Endothelial cell (in vitro differentiated cells): ENCODE measurements around the gene FANCL. TPM values are rescaled to one million over a fixed set of nuclear protein-coding genes. Genes with fewer than 3 reads are reported as not detected.
"Not testable (repeated sequence)": the region's sequence is repeated elsewhere in the genome, so short reads cannot be mapped to it uniquely, and the experiment has no call there.

Source experiments
- DNase-seq: peaks from one replicate; pipeline ENCODE4 v3.0.0; 2021; ENCODE audit warnings: low spot score
- H3K27ac Mint-ChIP-seq: one replicate; pipeline ENCODE4 v1.8.0; 2021; ENCODE audit warnings: mixed read lengths, inconsistent platforms; ENCODE audit not compliant: unreplicated experiment
- H3K27me3 Mint-ChIP-seq: one replicate; pipeline ENCODE4 v1.8.0; 2021; ENCODE audit warnings: mild to moderate bottlenecking, moderate library complexity, mixed read lengths, inconsistent platforms; ENCODE audit not compliant: unreplicated experiment
- H3K36me3 Mint-ChIP-seq: one replicate; pipeline ENCODE4 v1.8.0; 2021; ENCODE audit warnings: mild to moderate bottlenecking, low read depth, mixed read lengths, inconsistent platforms; ENCODE audit not compliant: unreplicated experiment
- H3K4me1 Mint-ChIP-seq: one replicate; pipeline ENCODE4 v1.8.0; 2021; ENCODE audit warnings: mild to moderate bottlenecking, mixed read lengths, inconsistent platforms; ENCODE audit not compliant: unreplicated experiment
- H3K4me3 Mint-ChIP-seq: one replicate; pipeline ENCODE4 v1.8.0; 2021; ENCODE audit warnings: mild to moderate bottlenecking, mixed read lengths, inconsistent platforms; ENCODE audit not compliant: unreplicated experiment
- H3K9me3 Mint-ChIP-seq: one replicate; pipeline ENCODE4 v1.8.0; 2021; ENCODE audit warnings: mixed read lengths, inconsistent platforms; ENCODE audit not compliant: unreplicated experiment
- total RNA-seq: library from RNA; stranded (reverse); fragmentation: NEBNext Ultra II Directional; extraction: Animal tissue kit (Norgen Biotek cat#: 25700); gene quantifications from one replicate; pipeline ENCODE4 v1.2.1, GENCODE V29; 2021; ENCODE audit not compliant: unreplicated experiment
- TF ChIP-seq, protein P1 (sequence below): fragments of 200-600 bp; sonication (generic); IDR thresholded peaks from one replicate; pipeline ENCODE4 v1.5.0; 2021; ENCODE audit warnings: antibody characterized with exemption; ENCODE audit not compliant: unreplicated experiment

Gene FANCL
- total RNA-seq, 1 donor from 2014 or later = 20.0 TPM

DNA sequence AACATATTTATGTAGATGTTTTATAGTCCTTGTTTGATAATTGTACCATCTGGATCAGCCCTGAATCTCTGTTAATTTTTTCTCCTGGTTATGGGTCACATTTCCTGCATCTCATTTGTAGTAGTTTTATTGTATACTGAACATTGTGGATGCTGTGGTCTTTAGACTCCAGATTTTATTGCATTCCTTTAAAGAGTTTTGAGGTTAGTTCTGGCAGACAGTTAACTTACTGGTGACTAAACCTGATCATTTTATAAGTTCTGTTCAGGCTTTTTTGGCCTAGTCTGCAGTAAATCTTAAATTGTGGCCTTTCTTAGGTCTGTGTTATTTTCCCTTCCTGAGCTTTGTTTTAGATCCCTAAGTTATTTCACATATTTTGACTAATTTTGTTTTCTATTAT is 84.3 kb downstream of the FANCL start:
- Mint-ChIP-seq H3K27ac (no peak overlapping the region), H3K4me3 (no peak overlapping the region), H3K36me3 (no peaks in the 10 kb centered on the region), H3K27me3 (no peaks in the 10 kb centered on the region), H3K4me1 (no peaks in the 10 kb centered on the region), H3K9me3 (no peaks in the 10 kb centered on the region)
- TF ChIP-seq, protein P1, sequence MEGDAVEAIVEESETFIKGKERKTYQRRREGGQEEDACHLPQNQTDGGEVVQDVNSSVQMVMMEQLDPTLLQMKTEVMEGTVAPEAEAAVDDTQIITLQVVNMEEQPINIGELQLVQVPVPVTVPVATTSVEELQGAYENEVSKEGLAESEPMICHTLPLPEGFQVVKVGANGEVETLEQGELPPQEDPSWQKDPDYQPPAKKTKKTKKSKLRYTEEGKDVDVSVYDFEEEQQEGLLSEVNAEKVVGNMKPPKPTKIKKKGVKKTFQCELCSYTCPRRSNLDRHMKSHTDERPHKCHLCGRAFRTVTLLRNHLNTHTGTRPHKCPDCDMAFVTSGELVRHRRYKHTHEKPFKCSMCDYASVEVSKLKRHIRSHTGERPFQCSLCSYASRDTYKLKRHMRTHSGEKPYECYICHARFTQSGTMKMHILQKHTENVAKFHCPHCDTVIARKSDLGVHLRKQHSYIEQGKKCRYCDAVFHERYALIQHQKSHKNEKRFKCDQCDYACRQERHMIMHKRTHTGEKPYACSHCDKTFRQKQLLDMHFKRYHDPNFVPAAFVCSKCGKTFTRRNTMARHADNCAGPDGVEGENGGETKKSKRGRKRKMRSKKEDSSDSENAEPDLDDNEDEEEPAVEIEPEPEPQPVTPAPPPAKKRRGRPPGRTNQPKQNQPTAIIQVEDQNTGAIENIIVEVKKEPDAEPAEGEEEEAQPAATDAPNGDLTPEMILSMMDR = no peak
- DNase-seq = no peak

DNA sequence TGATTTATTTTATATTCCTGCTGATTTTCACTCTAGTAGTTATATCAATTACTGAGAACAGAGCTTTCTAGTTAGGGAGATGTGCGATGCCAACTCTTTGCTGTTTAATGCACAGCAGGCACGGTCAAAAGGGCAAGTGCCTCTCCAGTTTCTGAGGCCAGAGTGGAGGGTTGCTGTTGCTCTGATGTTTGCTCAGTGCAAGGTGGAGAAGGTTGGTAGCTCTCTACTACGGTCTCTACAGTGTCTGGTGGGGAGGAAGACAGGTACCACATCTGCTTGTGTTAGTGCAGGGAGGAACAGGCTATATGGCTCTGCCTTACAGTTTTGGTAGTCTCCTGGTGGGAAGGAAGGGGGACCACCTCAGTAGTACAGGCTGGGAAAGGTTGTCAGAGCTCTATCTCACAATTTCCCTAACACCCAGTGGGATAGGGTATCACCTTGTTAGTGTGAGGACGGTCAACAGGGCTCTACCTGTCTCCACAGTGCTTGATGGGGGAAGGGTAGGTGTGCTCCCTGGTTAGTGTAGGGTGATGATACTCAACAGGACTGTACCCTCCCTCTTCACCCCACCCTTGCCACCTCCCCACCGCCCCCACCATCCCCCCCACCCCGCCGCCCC is 85.9 kb downstream of the FANCL start:
- H3K27ac Mint-ChIP-seq = no peak overlapping the region
- no peaks in the 10 kb centered on the region for H3K36me3 Mint-ChIP-seq
- H3K27me3 Mint-ChIP-seq = no peaks in the 10 kb centered on the region
- no peaks in the 10 kb centered on the region for H3K9me3 Mint-ChIP-seq
- no peak overlapping the region for H3K4me3 Mint-ChIP-seq
- H3K4me1 Mint-ChIP-seq = no peaks in the 10 kb centered on the region
- no peak for DNase-seq
- TF ChIP-seq, protein P1 = no peak

DNA sequence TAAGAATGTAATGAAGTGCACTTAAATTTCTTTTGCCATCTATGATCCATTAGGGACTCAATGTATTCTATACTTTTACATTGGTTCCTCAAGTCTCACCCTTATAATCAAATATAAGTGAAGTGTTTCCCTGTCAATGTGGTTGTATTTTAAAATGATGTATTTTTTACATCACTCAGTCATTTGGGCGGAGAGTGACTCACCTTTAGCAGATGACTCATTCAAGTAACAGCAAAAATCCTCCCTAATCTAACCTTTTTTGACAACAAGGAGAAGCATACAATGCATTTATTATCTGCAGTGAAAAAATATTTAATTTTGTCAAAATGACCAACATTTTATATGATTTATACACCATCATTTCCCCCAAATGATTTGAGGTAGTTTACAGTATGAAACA is 94.4 kb downstream of the FANCL start:
- no peak overlapping the region for H3K4me3 Mint-ChIP-seq
- DNase-seq = no peak
- H3K9me3 Mint-ChIP-seq = no peaks in the 10 kb centered on the region
- no peak overlapping the region for H3K27ac Mint-ChIP-seq
- no peaks in the 10 kb centered on the region for H3K36me3 Mint-ChIP-seq
- H3K4me1 Mint-ChIP-seq = no peaks in the 10 kb centered on the region
- TF ChIP-seq, protein P1 = no peak
- H3K27me3 Mint-ChIP-seq = peaks cover 2% of the 10 kb centered on the region

DNA sequence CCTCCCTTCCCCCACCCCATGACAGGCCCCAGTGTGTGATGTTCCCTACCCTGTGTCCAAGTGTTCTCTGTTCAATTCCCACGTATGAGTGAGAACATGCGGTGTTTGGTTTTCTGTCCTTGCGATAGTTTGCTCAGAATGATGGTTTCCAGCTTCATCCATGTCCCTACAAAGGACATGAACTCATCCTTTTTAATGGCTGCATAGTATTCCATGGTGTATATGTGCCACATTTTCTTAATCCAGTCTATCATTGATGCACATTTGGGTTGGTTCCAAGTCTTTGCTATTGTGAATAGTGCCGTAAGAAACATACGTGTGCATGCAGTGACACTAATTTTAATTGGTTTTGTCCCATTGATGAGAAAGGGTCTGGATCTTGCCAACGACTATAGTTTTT is 95.4 kb downstream of the FANCL start:
- not testable (repeated sequence) for H3K4me3 Mint-ChIP-seq, H3K36me3 Mint-ChIP-seq, H3K9me3 Mint-ChIP-seq, DNase-seq, H3K4me1 Mint-ChIP-seq, H3K27me3 Mint-ChIP-seq, H3K27ac Mint-ChIP-seq

DNA sequence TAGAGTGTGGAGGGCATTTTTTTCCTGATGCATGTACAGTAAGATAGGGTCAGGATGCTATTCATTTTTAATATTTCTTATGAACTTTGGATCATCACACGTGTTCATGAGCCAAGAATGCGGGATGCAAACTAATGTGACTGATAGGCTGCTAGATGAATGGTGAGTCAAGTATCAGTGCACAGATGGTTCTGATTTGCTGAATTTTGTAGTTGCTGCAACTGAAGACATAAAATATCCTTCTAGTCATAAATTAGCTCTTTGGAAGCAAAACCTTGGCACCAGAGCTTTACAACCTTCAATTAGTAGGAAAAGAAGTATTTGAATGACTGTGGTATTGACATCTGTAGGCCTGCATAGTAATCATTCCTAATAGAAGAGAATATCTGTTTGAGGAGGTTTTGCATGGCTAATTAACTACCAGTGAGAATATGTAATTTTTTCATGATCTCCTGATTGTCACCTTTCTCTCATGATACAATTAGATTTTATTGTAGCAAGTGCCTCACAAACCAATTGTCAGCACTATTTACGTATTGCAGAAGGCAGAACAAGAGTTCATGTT is 100.5 kb downstream of the FANCL start:
- Mint-ChIP-seq H3K27me3 (peaks cover 2% of the 10 kb centered on the region), H3K4me1 (peaks cover 5% of the 10 kb centered on the region), H3K9me3 (no peaks in the 10 kb centered on the region), H3K36me3 (no peaks in the 10 kb centered on the region), H3K4me3 (no peak overlapping the region), H3K27ac (no peak overlapping the region)
- TF ChIP-seq, protein P1 = no peak
- DNase-seq = no peak
